PC-9 (cell line): ENCODE measurements around the gene ARHGAP26.

ENCODE experiments used
- EZH2 ChIP-seq: fragments of 200-600 bp; sonication (generic); IDR thresholded peaks from 2 replicates; pipeline ENCODE4 v1.8.0; 2017; ENCODE audit warnings: antibody characterized with exemption, low read depth
- TF ChIP-seq, protein P1 (sequence below): fragments of 200-600 bp; sonication (generic); conservative IDR thresholded peaks from 2 replicates; pipeline ENCODE4 v1.6.1; 2017; ENCODE audit warnings: mixed run types, antibody characterized with exemption, mild to moderate bottlenecking, moderate library complexity

DNA sequence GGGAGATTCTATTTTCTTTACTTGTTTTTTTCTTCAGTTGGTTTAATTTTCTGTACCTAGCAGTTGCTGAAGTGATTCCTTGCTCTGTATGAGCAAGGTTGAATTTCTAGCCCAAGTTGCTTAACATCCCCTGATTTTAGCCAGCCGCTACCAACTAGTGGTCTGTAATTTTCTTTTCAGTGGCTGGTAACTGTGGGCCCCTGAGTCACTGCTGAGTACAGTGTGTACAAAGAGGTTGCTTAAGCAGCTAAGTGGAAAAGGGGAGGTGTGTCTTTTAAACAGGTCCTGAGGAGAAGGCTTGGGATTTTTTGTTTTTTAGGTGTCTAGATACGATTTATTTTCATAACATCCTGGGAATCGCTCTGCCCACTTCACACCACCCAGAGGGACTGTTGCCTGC lies 378.6 kb downstream of the ARHGAP26 start:
- TF ChIP-seq, protein P1, sequence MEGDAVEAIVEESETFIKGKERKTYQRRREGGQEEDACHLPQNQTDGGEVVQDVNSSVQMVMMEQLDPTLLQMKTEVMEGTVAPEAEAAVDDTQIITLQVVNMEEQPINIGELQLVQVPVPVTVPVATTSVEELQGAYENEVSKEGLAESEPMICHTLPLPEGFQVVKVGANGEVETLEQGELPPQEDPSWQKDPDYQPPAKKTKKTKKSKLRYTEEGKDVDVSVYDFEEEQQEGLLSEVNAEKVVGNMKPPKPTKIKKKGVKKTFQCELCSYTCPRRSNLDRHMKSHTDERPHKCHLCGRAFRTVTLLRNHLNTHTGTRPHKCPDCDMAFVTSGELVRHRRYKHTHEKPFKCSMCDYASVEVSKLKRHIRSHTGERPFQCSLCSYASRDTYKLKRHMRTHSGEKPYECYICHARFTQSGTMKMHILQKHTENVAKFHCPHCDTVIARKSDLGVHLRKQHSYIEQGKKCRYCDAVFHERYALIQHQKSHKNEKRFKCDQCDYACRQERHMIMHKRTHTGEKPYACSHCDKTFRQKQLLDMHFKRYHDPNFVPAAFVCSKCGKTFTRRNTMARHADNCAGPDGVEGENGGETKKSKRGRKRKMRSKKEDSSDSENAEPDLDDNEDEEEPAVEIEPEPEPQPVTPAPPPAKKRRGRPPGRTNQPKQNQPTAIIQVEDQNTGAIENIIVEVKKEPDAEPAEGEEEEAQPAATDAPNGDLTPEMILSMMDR: no peak
- no peak for TF ChIP-seq EZH2
